HepG2 (cell line): ENCODE data around the gene ALDH1L2. TPM values are rescaled to one million over a fixed set of nuclear protein-coding genes. Genes with fewer than 3 reads are reported as not detected.
A peak's percentile ranks its signal among the peaks of the same experiment; 100 is the strongest.

Experiments
- CC2D1A ChIP-seq: sonication (generic); formaldehyde crosslinking; IDR thresholded peaks from 2 replicates; pipeline ENCODE4 v1.8.1; 2023; ENCODE audit warnings: mild to moderate bottlenecking, missing genetic modification reagents
- DNMT3B ChIP-seq: conservative IDR thresholded peaks from 2 replicates; pipeline ENCODE4 v1.6.1; 2016; ENCODE audit warnings: missing biosample characterization, control low read depth
- IKZF1 ChIP-seq: fragments of 450-650 bp; IDR thresholded peaks from 2 replicates; pipeline ENCODE4 v1.7.1; 2016
- IRF2 ChIP-seq: IDR thresholded peaks from 2 replicates; pipeline ENCODE4 v1.6.1; 2018; ENCODE audit warnings: missing genetic modification reagents, missing compliant biosample characterization
- KLF9 ChIP-seq: IDR thresholded peaks from 2 replicates; pipeline ENCODE4 v1.6.1; 2016; ENCODE audit warnings: low read depth
- MEIS1 ChIP-seq: sonication (generic); formaldehyde crosslinking; IDR thresholded peaks from 2 replicates; pipeline ENCODE4 v1.9.0; 2021; ENCODE audit warnings: mild to moderate bottlenecking, missing genetic modification reagents, moderate library complexity, borderline replicate concordance
- MIER2 ChIP-seq: IDR thresholded peaks from 2 replicates; pipeline ENCODE4 v1.6.1; 2016; ENCODE audit warnings: missing biosample characterization, missing genetic modification reagents
- POLR2AphosphoS5 ChIP-seq: IDR thresholded peaks from 2 replicates; pipeline ENCODE4 v1.6.1; 2012; ENCODE audit warnings: low read depth, low read length
- RAD51 ChIP-seq: fragments of 450-650 bp; IDR thresholded peaks from 2 replicates; pipeline ENCODE4 v1.6.1; 2016; ENCODE audit warnings: borderline replicate concordance
- SNAPC2 ChIP-seq: sonication (generic); formaldehyde crosslinking; IDR thresholded peaks from 2 replicates; pipeline ENCODE4 v1.8.1; 2022; ENCODE audit warnings: mild to moderate bottlenecking, missing genetic modification reagents
- SRSF9 ChIP-seq: fragments of 200-400 bp; formaldehyde crosslinking; IDR thresholded peaks from 2 replicates; pipeline ENCODE4 v1.6.1; 2018; ENCODE audit warnings: borderline replicate concordance, mild to moderate bottlenecking, low read depth, low read length; ENCODE audit not compliant: insufficient read depth, poor library complexity, severe bottlenecking
- XRCC5 ChIP-seq: fragments of 200-400 bp; formaldehyde crosslinking; optimal IDR thresholded peaks from 2 replicates; pipeline ENCODE3; 2017; ENCODE audit warnings: mild to moderate bottlenecking, low read length
- ZFP36 ChIP-seq: fragments of 150-350 bp; IDR thresholded peaks from 2 replicates; pipeline ENCODE4 v1.6.1; 2018; ENCODE audit warnings: borderline replicate concordance, low read length, low read depth; ENCODE audit not compliant: partially characterized antibody
- ZNF235 ChIP-seq: sonication (generic); formaldehyde crosslinking; IDR thresholded peaks from 2 replicates; pipeline ENCODE4 v1.8.1; 2023; ENCODE audit warnings: mild to moderate bottlenecking, missing genetic modification reagents, borderline replicate concordance
- ZNF264 ChIP-seq: sonication (generic); formaldehyde crosslinking; IDR thresholded peaks from 2 replicates; pipeline ENCODE4 v1.4.0; 2020; ENCODE audit warnings: missing genetic modification reagents
- polyA plus RNA-seq, 8 experiments: library from polyadenylated mRNA; depleted of rRNA in 3 of 8; stranded (reverse) in 7 of 8; unstranded in 1 of 8; fragments of >200 nt; fragmentation: Illumina TruSeq in 4 of 8; extraction: Trizol in 4 of 8; gene quantifications; 2 replicates each; pipeline versions ENCODE4 v1.2.1 to v1.2.3, GENCODE V29; 2011 to 2016; ENCODE audit warnings: low read depth in 4 of 8, missing spikeins in 1 of 8, mixed read lengths in 1 of 8; ENCODE audit not compliant: insufficient read depth in 1 of 8
- total RNA-seq, 5 experiments: library from RNA; depleted of rRNA; stranded (reverse); fragments of >200 nt; fragmentation: Illumina TruSeq; extraction: Trizol; gene quantifications; 2 replicates each; pipeline ENCODE4 v1.2.3, GENCODE V29; 2016; ENCODE audit warnings: low read depth in 1 of 5
- TF ChIP-seq, protein P1 (sequence below): sonication (generic); formaldehyde crosslinking; IDR thresholded peaks from 2 replicates; pipeline ENCODE4 v1.4.0; 2020; ENCODE audit warnings: mild to moderate bottlenecking, missing genetic modification reagents
- TF ChIP-seq, protein P2 (sequence below): sonication (generic); formaldehyde crosslinking; IDR thresholded peaks from 2 replicates; pipeline ENCODE4 v1.4.0; 2020; ENCODE audit warnings: mild to moderate bottlenecking, missing genetic modification reagents
- TF ChIP-seq, protein P3 (sequence below): sonication (generic); formaldehyde crosslinking; IDR thresholded peaks from 2 replicates; pipeline ENCODE4 v1.4.0; 2020; ENCODE audit warnings: missing genetic modification reagents
- TF ChIP-seq, protein P4 (sequence below): sonication (generic); formaldehyde crosslinking; IDR thresholded peaks from 2 replicates; pipeline ENCODE4 v1.4.0; 2020; ENCODE audit warnings: mild to moderate bottlenecking, missing genetic modification reagents
- TF ChIP-seq, protein P5 (sequence below): sonication (generic); formaldehyde crosslinking; conservative IDR thresholded peaks from 2 replicates; pipeline ENCODE4 v1.4.0; 2020; ENCODE audit warnings: missing genetic modification reagents
- TF ChIP-seq, protein P6 (sequence below): sonication (generic); formaldehyde crosslinking; conservative IDR thresholded peaks from 2 replicates; pipeline ENCODE4 v1.5.0; 2020; ENCODE audit warnings: missing genetic modification reagents

Gene ALDH1L2
- total and polyA plus RNA-seq, 2 of the 13 experiments (the other 11 are each of a cell fraction or from before 2014, with no cell fraction given), result 0.40 to 4.6 TPM

DNA sequence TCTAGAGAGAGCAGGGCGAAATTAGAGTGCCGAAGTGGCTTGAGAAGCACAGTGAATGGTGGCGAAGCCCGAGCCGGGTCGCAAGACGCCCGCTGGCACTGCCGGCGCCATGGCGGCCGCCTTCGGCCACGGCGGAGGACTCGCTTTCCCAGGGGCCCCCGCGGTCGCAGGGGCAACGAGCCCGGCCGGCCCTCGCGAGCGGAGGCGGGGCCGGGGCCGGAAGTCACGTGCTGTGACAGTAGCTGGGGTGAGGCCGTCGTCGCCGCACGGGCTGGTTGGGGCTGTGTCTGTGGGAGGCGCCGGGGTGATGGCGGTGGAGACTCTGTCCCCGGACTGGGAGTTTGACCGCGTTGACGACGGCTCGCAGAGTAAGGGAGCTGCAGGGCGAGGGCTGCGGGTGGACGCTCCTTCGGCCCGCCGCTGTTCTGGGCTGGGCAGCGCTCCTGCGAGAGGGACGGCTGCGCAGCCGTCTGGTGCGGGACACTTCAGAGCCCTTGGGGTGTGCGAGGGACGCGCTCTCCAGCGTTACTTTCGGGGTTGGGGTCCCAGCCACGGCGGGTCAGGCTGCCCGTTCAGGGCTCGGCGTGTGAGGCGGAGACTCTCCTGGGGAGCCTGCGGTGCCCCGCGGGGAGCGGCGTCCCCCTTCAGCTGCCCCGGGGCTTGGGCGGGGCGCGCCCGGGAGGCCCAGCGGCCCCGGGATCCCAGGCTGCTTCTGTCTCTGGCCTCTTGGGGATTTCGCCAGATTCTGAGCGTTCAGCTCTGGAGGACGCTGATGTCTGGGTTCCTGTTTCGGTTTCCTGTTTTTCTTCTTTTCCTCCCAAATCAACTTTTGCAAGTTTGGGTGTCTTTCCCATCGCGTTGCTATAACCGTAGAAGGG lies 23.5 kb upstream of the ALDH1L2 start, which contains the start of gene WASHC4 (continued):
- TF ChIP-seq, protein P1, sequence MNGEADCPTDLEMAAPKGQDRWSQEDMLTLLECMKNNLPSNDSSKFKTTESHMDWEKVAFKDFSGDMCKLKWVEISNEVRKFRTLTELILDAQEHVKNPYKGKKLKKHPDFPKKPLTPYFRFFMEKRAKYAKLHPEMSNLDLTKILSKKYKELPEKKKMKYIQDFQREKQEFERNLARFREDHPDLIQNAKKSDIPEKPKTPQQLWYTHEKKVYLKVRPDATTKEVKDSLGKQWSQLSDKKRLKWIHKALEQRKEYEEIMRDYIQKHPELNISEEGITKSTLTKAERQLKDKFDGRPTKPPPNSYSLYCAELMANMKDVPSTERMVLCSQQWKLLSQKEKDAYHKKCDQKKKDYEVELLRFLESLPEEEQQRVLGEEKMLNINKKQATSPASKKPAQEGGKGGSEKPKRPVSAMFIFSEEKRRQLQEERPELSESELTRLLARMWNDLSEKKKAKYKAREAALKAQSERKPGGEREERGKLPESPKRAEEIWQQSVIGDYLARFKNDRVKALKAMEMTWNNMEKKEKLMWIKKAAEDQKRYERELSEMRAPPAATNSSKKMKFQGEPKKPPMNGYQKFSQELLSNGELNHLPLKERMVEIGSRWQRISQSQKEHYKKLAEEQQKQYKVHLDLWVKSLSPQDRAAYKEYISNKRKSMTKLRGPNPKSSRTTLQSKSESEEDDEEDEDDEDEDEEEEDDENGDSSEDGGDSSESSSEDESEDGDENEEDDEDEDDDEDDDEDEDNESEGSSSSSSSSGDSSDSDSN, result peak; percentile 94
- TF ChIP-seq IRF2 (CRISPR knock-in tag) (peak; percentile 91), SNAPC2 (CRISPR knock-in tag) (no peak), KLF9 (CRISPR knock-in tag) (no peak), RAD51 (peak; percentile 64), ZNF235 (CRISPR knock-in tag) (peak; percentile 87; the same call in 1 of the 2 replicates), SRSF9 (no peak), POLR2AphosphoS5 (peak; percentile 96), DNMT3B (CRISPR knock-in tag) (no peak), IKZF1 (no peak), MEIS1 (CRISPR knock-in tag) (peak; percentile 98), ZNF264 (peak; percentile 65; the same call in 1 of the 2 replicates), MIER2 (CRISPR knock-in tag) (no peak), CC2D1A (CRISPR knock-in tag) (0 out of 2 replicates have a peak, but pooled peaks have one; percentile 87), ZFP36 (no peak), XRCC5 (peak; percentile 47)
- TF ChIP-seq, protein P2, sequence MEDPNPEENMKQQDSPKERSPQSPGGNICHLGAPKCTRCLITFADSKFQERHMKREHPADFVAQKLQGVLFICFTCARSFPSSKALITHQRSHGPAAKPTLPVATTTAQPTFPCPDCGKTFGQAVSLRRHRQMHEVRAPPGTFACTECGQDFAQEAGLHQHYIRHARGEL (CRISPR knock-in tag), result no peak
- TF ChIP-seq, protein P3, sequence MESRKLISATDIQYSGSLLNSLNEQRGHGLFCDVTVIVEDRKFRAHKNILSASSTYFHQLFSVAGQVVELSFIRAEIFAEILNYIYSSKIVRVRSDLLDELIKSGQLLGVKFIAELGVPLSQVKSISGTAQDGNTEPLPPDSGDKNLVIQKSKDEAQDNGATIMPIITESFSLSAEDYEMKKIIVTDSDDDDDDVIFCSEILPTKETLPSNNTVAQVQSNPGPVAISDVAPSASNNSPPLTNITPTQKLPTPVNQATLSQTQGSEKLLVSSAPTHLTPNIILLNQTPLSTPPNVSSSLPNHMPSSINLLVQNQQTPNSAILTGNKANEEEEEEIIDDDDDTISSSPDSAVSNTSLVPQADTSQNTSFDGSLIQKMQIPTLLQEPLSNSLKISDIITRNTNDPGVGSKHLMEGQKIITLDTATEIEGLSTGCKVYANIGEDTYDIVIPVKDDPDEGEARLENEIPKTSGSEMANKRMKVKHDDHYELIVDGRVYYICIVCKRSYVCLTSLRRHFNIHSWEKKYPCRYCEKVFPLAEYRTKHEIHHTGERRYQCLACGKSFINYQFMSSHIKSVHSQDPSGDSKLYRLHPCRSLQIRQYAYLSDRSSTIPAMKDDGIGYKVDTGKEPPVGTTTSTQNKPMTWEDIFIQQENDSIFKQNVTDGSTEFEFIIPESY, result no peak
- TF ChIP-seq, protein P4, sequence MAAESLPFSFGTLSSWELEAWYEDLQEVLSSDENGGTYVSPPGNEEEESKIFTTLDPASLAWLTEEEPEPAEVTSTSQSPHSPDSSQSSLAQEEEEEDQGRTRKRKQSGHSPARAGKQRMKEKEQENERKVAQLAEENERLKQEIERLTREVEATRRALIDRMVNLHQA (CRISPR knock-in tag), result no peak
- TF ChIP-seq, protein P5, sequence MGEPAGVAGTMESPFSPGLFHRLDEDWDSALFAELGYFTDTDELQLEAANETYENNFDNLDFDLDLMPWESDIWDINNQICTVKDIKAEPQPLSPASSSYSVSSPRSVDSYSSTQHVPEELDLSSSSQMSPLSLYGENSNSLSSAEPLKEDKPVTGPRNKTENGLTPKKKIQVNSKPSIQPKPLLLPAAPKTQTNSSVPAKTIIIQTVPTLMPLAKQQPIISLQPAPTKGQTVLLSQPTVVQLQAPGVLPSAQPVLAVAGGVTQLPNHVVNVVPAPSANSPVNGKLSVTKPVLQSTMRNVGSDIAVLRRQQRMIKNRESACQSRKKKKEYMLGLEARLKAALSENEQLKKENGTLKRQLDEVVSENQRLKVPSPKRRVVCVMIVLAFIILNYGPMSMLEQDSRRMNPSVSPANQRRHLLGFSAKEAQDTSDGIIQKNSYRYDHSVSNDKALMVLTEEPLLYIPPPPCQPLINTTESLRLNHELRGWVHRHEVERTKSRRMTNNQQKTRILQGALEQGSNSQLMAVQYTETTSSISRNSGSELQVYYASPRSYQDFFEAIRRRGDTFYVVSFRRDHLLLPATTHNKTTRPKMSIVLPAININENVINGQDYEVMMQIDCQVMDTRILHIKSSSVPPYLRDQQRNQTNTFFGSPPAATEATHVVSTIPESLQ, result no peak
- TF ChIP-seq, protein P6, sequence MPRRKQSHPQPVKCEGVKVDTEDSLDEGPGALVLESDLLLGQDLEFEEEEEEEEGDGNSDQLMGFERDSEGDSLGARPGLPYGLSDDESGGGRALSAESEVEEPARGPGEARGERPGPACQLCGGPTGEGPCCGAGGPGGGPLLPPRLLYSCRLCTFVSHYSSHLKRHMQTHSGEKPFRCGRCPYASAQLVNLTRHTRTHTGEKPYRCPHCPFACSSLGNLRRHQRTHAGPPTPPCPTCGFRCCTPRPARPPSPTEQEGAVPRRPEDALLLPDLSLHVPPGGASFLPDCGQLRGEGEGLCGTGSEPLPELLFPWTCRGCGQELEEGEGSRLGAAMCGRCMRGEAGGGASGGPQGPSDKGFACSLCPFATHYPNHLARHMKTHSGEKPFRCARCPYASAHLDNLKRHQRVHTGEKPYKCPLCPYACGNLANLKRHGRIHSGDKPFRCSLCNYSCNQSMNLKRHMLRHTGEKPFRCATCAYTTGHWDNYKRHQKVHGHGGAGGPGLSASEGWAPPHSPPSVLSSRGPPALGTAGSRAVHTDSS (CRISPR knock-in tag), result no peak
